ENCODE results near the gene PCDHB11.
A peak's percentile ranks its signal among the peaks of the same experiment; 100 is the strongest.
"Not testable (repeated sequence)": the region's sequence is repeated elsewhere in the genome, so short reads cannot be mapped to it uniquely, and the experiment has no call there.

The PCDHB11 gene

DNA sequence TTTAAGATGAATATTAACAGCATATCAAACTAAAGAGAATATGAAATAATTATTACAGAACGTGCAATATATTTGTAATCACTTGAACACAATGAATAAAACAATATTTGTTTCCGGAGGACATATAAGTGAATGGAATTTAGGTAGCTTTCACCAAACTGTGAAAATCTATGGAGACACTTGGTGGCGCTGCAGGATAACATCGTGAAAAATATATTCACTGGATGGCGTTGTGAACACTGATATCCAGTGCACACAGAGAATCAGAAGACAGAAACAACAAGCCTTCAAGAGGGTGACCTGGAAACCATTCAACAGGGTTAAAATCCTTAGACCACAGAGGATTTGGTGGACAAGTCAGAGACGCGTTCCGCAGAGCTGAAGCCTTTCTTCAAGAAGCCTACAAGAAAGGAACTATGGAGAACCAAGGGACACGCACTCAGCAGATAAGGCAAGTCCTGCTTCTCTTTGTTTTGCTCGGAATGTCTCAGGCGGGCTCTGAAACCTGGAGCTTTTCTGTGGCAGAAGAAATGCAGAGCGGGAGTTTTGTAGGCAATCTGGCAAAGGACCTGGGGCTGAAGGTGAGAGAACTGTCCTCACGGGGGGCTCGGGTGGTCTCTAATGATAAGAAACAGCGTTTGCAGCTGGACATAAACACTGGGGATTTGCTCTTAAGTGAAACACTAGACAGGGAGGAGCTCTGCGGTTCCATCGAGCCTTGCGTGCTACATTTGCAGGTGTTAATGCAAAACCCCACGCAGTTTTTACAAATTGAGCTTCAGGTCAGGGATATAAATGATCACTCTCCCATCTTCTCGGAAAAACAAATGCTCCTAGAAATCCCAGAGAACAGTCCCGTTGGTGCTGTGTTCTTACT lies at the start of gene PCDHB11:
TSS of gene PCDHB11 (plus strand) at position 269 of the 877 bp plus-strand sequence. CDS start at position 417, 148 bp downstream.
- peak; percentile 62 for DNase-seq

DNA sequence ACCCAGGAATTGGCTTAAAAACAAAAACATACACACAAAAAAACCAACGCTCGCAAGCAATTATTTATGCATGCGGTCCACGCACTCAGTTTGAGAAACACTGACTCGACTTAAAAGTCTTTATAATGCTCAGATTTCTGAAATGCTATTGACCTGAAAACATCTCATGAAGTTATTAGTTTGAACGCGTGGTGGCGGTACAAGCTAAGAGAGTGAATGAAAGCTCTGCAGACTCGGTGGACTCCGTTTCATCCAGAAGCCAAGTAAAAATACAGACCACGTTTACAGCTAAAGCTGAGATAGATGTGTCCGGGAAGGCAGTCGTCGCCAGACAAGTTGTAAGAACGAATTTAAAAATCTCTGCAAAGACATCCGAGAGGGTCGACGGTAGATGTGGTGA lies 49.6 kb upstream of the PCDHB11 start, which contains the start of gene PCDHB6:
TSS of gene PCDHB6 (plus strand) at position 246 of the 400 bp plus-strand sequence. CDS start 201 bp downstream, outside the sequence.
- peak; percentile 70 for DNase-seq

DNA sequence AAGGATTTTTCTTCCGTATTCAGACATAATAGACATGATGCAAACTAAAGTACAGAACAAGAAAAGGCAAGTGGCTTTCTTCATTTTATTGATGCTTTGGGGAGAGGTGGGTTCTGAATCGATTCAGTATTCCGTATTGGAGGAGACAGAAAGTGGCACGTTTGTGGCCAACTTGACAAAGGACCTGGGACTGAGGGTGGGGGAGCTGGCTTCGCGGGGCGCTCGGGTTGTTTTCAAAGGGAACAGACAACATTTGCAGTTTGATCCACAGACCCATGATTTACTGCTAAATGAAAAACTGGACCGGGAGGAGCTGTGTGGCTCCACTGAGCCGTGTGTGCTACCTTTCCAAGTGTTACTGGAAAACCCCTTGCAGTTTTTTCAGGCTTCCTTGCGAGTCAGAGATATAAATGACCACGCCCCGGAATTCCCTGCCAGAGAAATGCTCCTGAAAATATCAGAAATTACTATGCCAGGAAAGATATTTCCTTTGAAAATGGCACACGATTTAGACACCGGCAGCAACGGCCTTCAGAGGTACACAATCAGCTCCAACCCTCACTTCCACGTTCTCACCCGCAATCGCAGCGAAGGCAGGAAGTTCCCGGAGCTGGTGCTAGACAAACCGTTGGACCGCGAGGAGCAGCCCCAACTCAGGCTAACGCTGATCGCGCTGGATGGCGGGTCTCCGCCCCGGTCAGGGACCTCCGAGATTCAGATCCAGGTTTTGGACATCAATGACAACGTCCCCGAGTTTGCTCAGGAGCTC lies 49.0 kb upstream of the PCDHB11 start:
- DNase-seq, result peak; percentile 34

DNA sequence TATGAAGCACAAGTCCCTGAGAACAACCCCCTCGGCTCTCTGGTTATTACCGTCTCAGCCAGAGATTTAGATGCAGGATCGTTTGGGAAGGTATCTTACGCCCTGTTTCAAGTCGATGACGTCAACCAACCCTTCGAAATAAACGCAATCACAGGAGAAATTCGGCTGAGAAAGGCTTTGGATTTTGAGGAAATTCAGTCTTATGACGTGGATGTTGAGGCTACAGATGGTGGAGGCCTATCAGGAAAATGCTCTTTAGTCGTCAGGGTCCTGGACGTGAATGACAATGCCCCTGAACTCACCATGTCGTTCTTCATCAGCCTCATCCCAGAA lies 48.5 kb upstream of the PCDHB11 start:
- DNase-seq, result peak; percentile 33

DNA sequence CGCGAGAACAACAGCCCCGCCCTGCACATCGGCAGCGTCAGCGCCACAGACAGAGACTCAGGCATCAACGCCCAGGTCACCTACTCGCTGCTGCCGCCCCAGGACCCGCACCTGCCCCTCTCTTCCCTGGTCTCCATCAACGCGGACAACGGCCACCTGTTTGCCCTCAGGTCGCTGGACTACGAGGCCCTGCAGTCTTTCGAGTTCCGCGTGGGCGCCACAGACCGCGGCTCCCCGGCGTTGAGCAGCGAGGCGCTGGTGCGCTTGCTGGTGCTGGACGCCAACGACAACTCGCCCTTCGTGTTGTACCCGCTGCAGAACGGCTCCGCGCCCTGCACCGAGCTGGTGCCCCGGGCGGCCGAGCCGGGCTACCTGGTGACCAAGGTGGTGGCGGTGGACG lies 47.8 kb upstream of the PCDHB11 start:
- not testable (repeated sequence) for DNase-seq

DNA sequence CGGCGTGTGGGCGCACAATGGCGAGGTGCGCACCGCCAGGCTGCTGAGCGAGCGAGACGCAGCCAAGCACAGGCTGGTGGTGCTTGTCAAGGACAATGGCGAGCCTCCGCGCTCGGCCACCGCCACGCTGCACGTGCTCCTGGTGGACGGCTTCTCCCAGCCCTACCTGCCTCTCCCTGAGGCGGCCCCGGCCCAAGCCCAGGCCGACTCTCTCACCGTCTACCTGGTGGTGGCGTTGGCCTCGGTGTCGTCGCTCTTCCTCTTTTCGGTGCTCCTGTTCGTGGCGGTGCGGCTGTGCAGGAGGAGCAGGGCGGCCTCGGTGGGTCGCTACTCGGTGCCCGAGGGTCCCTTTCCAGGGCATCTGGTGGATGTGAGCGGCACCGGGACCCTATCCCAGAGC lies 47.3 kb upstream of the PCDHB11 start:
- not testable (repeated sequence) for DNase-seq

DNA sequence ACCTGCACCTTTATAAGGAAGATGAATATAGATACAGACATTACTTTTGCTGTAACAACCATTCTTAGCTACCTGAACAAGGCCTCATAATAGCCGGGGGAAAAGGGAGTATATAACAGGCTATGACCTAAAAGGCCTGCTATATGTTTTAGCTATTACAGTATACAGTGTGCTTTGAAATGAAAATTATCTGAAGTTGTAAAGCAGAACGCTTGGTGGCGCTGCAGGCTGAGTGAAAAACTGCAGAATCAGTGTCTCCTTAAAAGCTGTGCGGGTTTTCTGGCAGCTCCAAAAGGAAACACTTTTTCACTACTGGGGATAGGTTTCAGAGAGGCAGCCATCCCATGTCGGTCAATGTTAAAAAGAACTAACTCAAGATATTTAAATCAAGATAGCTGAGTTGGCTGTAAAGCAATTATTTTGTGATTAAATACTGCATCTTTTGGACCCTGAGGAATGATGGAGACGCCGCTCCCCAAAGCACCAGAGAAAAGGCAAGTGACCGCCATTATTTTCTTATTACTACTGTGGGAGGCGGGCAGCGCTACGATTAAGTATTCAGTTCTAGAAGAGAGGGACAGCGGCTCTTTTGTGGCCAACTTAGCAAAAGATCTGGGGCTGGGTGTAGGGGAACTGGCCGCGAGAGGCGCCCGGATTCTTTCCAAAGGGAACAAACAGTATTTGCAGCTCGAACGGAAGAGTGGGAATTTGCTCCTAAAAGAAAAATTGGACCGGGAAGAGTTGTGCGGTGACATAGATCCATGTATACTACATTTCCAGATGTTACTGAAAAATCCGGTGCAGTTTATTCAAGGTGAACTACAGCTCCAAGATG lies 43.7 kb upstream of the PCDHB11 start:
- DNase-seq, result peak; percentile 29

DNA sequence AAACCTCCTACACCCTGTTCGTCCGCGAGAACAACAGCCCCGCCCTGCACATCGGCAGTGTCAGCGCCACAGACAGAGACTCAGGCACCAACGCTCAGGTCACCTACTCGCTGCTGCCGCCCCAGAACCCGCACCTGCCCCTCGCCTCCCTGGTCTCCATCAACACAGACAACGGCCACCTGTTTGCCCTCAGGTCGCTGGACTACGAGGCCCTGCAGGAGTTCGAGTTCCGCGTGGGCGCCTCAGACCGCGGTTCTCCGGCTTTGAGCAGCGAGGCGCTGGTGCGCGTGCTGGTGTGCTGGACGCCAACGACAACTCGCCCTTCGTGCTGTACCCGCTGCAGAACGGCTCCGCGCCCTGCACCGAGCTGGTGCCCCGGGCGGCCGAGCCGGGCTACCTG lies 42.1 kb upstream of the PCDHB11 start:
- not testable (repeated sequence) for DNase-seq

DNA sequence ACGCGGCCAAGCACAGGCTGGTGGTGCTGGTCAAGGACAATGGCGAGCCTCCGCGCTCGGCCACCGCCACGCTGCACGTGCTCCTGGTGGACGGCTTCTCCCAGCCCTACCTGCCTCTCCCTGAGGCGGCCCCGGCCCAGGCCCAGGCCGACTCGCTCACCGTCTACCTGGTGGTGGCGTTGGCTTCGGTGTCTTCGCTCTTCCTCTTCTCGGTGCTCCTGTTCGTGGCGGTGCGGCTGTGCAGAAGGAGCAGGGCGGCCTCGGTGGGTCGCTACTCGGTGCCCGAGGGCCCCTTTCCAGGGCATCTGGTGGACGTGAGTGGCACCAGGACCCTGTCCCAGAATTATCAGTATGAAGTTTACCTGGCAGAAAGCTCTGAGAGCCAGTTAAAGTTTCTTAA lies 41.5 kb upstream of the PCDHB11 start:
- not testable (repeated sequence) for DNase-seq

DNA sequence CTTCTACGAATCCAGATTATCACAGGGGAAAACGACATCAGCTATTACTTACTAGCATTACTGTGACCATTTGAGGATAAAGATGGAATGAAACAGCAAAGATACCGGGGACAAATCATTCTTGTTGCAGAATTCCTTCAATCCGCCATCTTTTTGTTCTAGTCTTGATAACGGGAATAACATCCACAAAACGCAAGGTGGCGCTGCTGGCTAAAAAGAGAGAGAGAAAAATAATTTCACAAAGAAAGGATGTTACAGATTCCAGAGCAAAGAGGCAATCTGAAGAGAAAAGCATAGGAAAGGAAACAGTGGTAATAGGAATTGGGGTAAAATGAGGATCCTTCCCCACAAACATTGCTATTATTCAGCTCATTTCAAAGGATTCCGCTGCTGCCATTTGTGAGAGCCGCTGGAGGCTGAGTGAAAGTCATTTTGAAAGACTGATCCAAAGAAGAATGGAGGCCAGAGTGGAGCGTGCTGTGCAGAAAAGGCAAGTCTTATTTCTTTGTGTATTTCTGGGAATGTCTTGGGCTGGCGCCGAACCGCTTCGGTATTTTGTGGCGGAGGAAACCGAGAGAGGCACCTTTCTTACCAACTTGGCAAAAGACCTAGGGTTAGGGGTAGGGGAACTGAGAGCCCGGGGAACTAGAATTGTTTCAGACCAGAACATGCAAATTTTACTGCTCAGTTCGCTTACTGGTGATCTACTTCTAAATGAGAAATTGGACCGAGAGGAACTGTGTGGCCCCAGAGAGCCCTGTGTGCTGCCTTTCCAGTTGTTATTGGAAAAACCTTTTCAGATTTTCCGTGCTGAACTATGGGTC lies 26.8 kb upstream of the PCDHB11 start, which contains the start of gene PCDHB7:
TSS of gene PCDHB7 (plus strand) at position 264 of the 824 bp plus-strand sequence. CDS start at position 456, 192 bp downstream.
- DNase-seq, result peak; percentile 73

DNA sequence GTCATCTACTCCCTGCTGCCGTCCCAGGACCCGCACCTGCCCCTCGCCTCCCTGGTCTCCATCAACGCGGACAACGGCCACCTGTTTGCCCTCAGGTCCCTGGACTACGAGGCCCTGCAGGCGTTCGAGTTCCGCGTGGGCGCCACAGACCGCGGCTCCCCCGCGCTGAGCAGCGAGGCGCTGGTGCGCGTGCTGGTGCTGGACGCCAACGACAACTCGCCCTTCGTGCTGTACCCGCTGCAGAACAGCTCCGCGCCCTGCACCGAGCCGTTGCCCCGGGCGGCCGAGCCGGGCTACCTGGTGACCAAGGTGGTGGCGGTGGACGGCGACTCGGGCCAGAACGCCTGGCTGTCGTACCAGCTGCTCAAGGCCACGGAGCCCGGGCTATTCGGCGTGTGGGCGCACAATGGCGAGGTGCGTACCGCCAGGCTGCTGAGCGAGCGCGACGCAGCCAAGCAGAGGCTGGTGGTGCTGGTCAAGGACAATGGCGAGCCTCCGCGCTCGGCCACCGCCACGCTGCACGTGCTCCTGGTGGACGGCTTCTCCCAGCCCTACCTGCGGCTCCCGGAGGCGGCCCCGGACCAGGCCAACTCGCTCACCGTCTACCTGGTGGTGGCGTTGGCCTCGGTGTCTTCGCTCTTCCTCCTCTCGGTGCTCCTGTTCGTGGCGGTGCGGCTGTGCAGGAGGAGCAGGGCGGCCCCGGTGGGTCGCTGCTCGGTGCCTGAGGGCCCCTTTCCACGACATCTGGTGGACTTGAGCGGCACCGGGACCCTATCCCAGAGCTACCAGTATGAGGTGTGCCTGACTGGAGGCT lies 24.9 kb upstream of the PCDHB11 start:
- not testable (repeated sequence) for DNase-seq

DNA sequence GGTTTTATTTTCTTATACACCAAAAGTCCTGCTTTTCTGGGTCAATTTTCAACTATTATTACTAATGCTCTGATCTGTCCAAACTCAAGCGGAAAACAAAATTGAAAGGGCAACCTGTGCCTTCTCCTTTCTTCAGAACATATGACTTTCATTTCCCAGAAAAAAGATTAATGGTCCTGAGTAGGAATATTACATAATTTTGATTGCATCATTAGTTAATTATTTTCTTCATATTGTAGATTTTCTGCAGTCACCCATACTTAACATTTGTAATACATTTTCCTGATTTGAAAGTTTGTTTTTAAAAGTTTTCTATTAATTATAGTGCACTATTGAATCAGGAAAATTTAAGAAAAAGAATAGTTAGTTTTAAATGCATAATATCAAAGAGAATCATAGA lies 23.5 kb upstream of the PCDHB11 start:
- no peak for DNase-seq

DNA sequence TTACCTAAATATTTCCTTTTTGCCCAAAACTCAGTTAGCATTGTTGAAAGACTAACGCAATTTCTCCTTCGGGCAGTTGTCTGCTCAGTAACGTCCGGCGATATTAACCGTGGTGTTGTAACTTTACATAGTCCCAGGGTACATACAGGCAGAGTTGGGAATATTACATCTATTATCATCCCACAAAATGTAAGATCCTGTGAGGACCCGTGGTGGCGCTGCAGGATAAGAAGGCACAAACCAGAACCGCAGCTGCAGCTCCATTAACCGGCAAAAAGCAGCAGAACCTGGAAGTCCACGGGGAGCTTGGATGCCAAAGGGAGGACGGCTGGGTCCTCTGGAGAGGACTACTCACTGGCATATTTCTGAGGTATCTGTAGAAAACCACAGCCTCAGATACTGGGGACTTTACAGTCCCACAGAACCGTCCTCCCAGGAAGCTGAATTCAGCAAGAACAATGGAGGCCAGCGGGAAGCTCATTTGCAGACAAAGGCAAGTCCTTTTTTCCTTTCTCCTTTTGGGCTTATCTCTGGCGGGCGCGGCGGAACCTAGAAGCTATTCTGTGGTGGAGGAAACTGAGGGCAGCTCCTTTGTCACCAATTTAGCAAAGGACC lies 21.7 kb upstream of the PCDHB11 start, which contains the start of gene PCDHB8:
TSS of gene PCDHB8 (plus strand) at position 214 of the 615 bp plus-strand sequence. CDS start at position 459, 245 bp downstream.
- peak; percentile 62 for DNase-seq

DNA sequence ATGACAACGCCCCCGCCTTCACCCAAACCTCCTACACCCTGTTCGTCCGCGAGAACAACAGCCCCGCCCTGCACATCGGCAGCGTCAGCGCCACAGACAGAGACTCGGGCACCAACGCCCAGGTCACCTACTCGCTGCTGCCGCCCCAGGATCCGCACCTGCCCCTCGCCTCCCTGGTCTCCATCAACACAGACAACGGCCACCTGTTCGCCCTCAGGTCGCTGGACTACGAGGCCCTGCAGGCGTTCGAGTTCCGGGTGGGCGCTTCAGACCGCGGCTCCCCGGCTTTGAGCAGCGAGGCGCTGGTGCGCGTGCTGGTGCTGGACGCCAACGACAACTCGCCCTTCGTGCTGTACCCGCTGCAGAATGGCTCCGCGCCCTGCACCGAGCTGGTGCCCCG lies 20.1 kb upstream of the PCDHB11 start:
- DNase-seq, result not testable (repeated sequence)

DNA sequence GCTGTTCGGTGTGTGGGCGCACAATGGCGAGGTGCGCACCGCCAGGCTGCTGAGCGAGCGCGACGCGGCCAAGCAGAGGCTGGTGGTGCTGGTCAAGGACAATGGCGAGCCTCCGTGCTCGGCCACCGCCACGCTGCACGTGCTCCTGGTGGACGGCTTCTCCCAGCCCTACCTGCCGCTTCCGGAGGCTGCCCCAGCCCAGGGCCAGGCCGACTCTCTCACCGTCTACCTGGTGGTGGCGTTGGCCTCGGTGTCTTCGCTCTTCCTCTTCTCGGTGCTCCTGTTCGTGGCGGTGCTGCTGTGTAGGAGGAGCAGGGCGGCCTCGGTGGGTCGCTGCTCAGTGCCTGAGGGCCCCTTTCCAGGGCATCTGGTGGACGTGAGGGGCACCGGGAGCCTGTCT lies 19.6 kb upstream of the PCDHB11 start:
- DNase-seq, result not testable (repeated sequence)

DNA sequence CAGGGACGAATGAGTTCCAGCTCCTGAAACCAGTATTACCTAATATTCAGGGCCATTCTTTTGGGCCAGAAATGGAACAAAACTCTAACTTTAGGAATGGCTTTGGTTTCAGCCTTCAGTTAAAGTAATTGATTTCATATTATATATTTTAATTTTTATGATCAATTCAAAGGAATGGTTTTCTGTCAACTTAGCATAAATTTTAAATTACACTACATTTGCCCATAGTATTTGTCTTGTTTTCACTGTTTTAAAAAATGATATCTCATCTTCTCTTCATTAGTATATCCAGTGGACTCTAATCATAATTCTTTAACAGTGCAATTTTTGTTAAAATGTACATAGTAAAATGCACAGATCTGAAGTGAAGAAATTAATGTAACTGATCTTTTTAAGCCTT lies 19.1 kb upstream of the PCDHB11 start:
- DNase-seq, result no peak

DNA sequence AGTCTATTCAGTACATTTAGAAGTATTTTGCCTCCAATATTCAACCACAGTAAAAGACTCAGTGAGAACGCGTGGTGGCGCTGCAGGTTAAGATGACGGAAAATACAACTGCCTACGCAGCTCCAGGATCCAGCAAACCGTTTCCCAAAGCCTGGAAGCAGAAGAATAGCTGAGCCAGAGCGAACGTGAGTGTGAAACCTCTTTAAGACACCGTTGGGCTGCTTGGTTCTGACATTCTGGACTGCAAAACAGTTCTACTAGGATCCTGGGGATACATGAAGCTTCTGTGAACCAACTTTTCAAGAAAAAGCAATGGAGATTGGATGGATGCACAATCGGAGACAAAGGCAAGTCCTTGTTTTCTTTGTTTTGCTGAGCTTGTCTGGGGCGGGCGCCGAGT lies 17.2 kb upstream of the PCDHB11 start, which contains the start of gene PCDHB16:
TSS of gene PCDHB16 (plus strand) at position 140 of the 400 bp plus-strand sequence. CDS start at position 313, 173 bp downstream.
- DNase-seq, result peak; percentile 78

DNA sequence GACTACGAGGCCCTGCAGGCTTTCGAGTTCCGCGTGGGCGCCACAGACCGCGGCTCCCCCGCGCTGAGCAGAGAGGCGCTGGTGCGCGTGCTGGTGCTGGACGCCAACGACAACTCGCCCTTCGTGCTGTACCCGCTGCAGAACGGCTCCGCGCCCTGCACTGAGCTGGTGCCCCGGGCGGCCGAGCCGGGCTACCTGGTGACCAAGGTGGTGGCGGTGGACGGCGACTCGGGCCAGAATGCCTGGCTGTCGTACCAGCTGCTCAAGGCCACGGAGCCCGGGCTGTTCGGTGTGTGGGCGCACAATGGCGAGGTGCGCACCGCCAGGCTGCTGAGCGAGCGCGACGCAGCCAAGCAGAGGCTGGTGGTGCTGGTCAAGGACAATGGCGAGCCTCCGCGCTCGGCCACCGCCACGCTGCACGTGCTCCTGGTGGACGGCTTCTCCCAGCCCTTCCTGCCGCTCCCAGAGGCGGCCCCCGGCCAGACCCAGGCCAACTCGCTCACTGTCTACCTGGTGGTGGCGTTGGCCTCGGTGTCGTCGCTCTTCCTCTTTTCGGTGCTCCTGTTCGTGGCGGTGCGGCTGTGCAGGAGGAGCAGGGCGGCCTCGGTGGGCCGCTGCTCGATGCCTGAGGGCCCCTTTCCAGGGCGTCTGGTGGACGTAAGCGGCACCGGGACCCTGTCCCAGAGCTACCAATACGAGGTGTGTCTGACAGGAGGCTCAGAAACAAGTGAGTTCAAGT lies 15.1 kb upstream of the PCDHB11 start:
- DNase-seq, result not testable (repeated sequence)

DNA sequence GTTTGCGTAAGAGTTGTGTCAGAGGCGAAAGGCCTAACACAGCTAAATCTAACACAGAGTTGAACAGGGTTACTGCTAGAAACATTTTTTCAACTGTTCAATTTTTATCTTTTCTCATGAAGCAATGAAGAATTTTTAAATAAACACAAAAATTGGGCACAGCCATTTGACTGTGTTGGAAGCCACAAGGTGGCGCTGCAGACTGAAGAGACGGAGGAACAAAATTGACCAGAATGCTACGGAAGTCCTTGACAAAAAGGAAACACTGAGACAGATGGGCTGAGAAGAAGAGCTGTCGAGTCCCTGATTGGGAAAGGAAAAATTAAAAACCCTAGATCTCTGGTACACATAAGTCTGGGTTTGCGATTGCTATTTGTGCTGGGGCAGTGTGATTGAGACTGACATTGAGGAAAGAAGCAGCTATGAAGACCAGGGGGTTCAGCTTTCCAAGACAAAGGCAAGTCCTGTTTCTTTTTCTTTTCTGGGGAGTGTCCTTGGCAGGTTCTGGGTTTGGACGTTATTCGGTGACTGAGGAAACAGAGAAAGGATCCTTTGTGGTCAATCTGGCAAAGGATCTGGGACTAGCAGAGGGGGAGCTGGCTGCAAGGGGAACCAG lies 12.4 kb upstream of the PCDHB11 start, which contains the start of gene PCDHB9:
TSS of gene PCDHB9 (plus strand) at position 265 of the 616 bp plus-strand sequence. CDS start at position 423, 158 bp downstream.
- peak; percentile 55 for DNase-seq

All from DMS53 (cell line).